Activated CD4-positive, alpha-beta T cell treated with anti-CD3 and anti-CD28 coated beads, Interleukin-2, amount 50 U/mL, for 48 hours (primary cell): ENCODE results near the gene IWS1.
"Not testable (repeated sequence)": the region's sequence is repeated elsewhere in the genome, so short reads cannot be mapped to it uniquely, and the experiment has no call there.

Experiments used
- DNase-seq, 2 experiments: peaks; one replicate each; pipeline ENCODE4 v3.0.0-alpha.2; 2020

IWS1 gene

GRCh38 chr2:127526132-127527000 lies at the start of gene IWS1:
Gene IWS1 (minus strand): TSS chr2:127526489. CDS start chr2:127526208, 281 bp downstream.
- peak; percentile 91 to 94 for DNase-seq

GRCh38 chr2:127575941-127576432 lies 49.7 kb upstream of the IWS1 start:
- DNase-seq, result no peak

GRCh38 chr2:127575185-127575765 lies 49.0 kb upstream of the IWS1 start:
- DNase-seq, result no peak

DNA sequence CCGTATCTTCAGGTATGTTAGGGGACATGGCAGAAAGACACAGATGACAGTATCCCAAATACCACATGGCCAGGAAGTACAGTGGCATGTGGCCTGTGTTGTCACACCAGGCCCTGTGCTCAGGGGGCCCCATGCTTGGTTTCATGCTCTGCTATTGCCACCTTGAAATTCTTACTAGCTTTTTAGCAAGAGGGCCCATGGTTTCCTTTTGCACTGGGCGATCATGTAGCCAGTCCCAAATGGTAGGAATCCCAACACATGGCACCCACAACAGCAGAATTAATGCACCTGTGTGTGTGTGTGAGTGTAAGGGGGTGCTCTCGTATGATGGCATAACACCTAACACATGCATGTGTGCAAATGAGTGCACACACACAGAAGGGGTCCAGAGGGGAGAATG lies 48.4 kb upstream of the IWS1 start:
- DNase-seq, result no peak

DNA sequence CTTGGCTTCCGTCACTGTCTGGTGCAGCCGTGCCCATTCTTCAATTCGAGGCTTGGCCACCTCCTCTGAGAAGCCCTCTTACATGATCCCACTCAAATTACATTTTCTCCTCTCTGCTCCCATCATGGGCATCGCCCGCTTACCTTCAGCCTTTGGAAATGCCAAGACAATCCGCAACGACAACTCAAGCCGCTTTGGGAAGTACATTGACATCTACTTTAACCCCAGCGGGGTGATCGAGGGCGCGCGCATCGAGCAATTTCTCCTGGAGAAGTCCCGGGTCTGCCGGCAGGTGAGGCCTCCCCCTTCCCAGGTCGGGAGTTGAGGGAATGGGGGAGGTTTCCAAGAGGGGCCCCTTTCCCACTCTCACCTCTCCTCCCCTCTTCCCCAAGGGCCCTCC lies 47.5 kb upstream of the IWS1 start:
- DNase-seq, result no peak

DNA sequence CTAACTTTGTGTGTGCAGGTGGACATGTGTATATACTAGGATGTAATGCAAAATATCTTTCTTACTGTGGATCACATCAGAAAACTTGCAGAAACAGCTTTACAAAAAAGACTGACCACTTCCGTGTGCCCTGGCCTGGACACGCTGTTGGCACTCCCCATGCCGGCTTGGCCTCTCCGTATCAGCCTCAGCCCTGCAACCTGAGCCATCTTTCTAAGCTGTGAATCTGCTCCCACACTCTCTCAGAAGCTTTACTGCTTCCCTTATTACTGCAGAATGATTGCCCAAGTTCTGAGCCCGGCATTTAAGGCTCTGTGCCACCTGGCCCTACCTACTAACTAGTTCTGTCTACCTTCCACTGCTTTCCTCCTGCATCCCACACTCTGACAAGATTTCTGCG lies 47.0 kb upstream of the IWS1 start:
- DNase-seq, result no peak

GRCh38 chr2:127572841-127573240 lies 46.6 kb upstream of the IWS1 start:
- DNase-seq, result no peak

DNA sequence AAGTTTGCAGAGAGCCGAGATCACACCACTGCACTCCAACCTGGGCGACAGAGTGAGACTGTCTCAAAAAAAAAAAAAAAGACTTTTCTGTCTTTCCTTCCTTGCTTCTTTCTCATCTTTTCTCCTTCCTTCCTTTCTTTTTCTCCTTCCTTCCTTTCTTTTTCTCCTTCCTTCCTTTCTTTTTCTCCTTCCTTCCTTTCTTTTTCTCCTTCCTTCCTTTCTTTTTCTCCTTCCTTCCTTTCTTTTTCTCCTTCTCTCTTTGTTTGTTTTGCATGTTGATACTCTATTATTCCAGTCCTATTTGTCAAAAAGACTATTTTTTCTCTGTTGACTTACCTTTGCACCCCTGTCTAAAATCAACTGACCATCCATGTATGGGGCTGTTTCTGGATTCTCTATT lies 46.1 kb upstream of the IWS1 start:
- DNase-seq, result not testable (repeated sequence)

GRCh38 chr2:127570282-127571250 lies 44.3 kb upstream of the IWS1 start:
- DNase-seq, result no peak

GRCh38 chr2:127569666-127570065 lies 43.4 kb upstream of the IWS1 start:
- DNase-seq, result no peak

DNA sequence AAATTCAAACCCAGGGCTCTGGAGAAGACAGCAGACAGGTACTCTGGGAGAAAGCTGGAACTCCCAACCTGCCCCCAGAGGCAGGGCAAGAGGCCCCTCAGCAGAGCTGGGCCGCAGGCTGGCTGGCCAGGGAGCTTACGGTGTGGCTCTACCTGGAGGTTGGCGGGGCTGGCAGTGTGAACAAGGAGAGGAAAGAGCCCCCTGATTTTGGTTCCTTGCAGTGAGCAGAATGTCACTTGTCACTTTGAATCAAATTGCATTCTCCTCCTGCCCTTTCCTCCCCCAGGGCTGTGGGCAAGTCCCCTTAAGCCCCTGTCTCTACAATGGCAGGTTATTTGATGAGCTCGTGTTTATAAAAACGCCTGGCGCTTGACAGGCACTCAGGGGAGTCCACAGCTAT lies 41.8 kb upstream of the IWS1 start:
- no peak for DNase-seq

- no peak for DNase-seq
Measured at GRCh38 chr2:127567351-127567854, 41.1 kb upstream of the IWS1 start.

DNA sequence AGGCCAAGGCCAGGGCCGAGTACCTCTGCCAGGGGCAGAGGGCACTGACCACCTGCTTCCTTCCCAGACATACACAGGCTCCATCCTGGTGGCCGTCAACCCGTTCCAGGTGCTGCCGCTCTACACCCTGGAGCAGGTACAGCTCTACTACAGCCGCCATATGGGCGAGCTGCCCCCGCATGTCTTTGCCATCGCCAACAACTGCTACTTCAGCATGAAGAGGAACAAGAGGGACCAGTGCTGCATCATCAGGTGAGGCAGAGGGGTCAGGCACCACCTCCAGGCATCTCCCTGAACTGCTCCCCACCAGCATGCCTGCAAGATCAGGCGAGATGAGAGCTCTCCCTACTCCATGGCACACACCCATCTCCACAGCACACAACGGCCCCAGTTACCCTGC lies 40.3 kb upstream of the IWS1 start:
- no peak for DNase-seq

GRCh38 chr2:127566139-127566417 lies 39.8 kb upstream of the IWS1 start:
- no peak for DNase-seq

DNA sequence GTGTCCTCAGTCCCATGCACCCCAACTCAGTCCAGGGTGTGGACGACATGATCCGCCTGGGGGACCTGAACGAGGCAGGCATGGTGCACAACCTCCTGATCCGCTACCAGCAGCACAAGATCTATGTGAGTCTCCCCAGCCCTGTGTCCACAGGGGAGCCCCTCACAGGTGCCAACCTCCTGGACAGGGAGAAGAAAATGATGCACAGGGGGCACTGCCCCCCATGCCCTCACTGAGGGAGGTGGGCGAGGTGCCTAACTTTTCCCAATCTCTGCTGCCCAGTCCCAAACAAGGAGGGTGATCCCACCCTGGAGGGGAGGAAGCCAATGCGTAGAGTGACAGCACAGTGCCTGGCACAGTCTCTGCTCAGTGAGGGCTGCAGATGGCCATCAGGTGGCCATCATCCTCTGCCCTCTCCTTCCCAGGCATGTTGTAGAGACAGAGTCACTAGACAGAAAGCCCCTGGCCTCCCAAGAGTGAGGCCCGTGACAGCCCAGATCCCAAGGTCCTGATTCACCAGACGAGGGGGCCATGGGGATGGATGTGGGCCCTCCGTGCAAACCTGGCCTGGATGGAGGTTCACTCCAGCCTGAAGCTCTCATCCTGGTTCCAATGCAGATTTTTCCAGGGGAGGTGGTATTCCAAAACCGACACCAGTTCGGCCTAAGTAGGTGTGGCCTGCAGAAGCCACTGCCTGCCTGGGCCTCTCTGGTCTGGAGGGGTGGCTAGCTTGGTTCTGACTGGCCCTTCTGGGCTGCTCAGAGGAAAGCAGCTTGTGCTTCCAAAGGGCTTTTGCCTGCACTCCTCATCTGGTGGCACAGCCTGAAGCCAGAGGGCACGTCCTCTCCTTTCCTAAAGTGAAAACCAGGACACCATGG lies 39.2 kb upstream of the IWS1 start:
- DNase-seq, result no peak

- DNase-seq, result no peak
Measured at GRCh38 chr2:127564429-127565260, 38.4 kb upstream of the IWS1 start.

- DNase-seq, result peak; percentile 8 to 21
Measured at GRCh38 chr2:127563458-127564428, 37.5 kb upstream of the IWS1 start.

DNA sequence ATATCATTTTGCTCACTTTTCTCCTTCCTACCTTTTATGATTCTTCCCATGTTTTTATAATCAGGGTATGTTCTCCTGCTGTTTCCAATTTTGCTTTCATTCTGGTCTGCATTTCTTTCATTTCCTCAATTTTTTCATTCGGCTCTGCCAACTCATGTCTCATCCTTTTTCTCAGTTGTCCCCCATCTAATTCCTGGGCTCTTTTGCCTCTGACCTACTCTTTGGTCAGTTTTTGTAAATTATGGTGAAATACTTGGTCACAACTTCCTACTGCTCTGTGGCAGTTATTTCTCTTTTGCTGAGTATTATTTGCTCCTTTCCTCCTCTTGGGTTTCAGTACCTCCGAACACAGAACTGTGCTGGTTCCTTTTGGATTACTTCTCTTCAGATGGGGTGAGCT lies 36.6 kb upstream of the IWS1 start:
- DNase-seq, result no peak

GRCh38 chr2:127561371-127561770 lies 35.1 kb upstream of the IWS1 start:
- DNase-seq, result no peak

DNA sequence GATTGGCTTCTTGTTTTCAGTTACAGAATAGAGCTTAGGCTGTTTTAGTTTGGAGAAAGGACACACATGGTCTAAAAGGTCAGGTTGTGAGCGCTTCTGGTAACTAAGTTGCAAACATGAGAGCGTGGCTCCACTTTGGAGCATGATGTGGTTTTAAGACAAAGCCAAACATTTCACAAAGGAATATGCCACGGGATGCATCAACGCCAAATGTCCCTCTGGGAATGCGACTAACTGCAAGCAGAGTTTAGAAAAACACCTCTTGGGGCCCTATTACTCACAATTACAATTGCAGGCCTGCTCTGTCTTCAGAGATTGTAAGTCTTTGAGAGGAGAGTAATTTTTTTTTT lies 34.6 kb upstream of the IWS1 start:
- no peak for DNase-seq
